ENCODE results near the gene PRR5L.

- no peak for TF ChIP-seq POLR2AphosphoS5 (IDR thresholded peaks at IDR 0.05; ENCODE audit: low read depth, low read length)
- no peak for TF ChIP-seq TAF1 (IDR thresholded peaks at IDR 0.05; ENCODE audit: borderline replicate concordance, low read depth, low read length)
Measured at GRCh38 chr11:36453678-36454077, 157.6 kb downstream of the PRR5L start.
